H1 (cell line): Measurements from ENCODE around the gene GJD2. TPM values are rescaled to one million over a fixed set of nuclear protein-coding genes. Genes with fewer than 3 reads are reported as not detected.

ENCODE experiments used
- CTCF ChIA-PET: fragments of 300-600 bp; sonication (Branson Sonifier 250); formaldehyde crosslinking; loops from one replicate; lab custom pipeline; 2021; ENCODE audit not compliant: partially characterized antibody; lab: Charles Lee
- POLR2A ChIA-PET: fragments of 300-600 bp; sonication (Branson Sonifier 250); formaldehyde crosslinking; loops from one replicate; lab custom pipeline; 2021; ENCODE audit warnings: inconsistent platforms; ENCODE audit not compliant: partially characterized antibody; lab: Charles Lee
- DNase-seq, 2 experiments: peaks; one replicate each; pipeline versions ENCODE4 v3.0.0 to v3.0.0-alpha.2; 2010 to 2022; ENCODE audit warnings: low spot score in 2 of 2, low read depth in 1 of 2, mixed read lengths in 1 of 2
- FAIRE-seq: peaks from 2 replicates; lab custom pipeline; 2011; peaks lifted over from hg19 to GRCh38; lab: Jason Lieb, UNC
- H2AFZ ChIP-seq: 2 replicates; pipeline ENCODE4 v1.8.1; 2012; ENCODE audit warnings: low read length, inconsistent platforms
- H2AK5ac ChIP-seq: 2 replicates; pipeline ENCODE4 v1.6.1; 2013; ENCODE audit warnings: low read depth, low read length
- H2BK120ac ChIP-seq: replicated peaks from 2 replicates; pipeline ENCODE3; 2013; ENCODE audit warnings: low read depth, low read length, inconsistent platforms
- H2BK12ac ChIP-seq: 2 replicates; pipeline ENCODE4 v1.6.1; 2013; ENCODE audit warnings: low read depth, low read length
- H2BK15ac ChIP-seq: 2 replicates; pipeline ENCODE4 v1.6.1; 2013; ENCODE audit warnings: low read length
- H2BK20ac ChIP-seq: 2 replicates; pipeline ENCODE4 v1.6.1; 2013; ENCODE audit warnings: low read length
- H2BK5ac ChIP-seq: 2 replicates; pipeline ENCODE4 v1.6.1; 2013; ENCODE audit warnings: low read depth, low read length
- H3K14ac ChIP-seq: 2 replicates; pipeline ENCODE4 v1.6.1; 2013; ENCODE audit warnings: inconsistent platforms; ENCODE audit not compliant: insufficient read length
- H3K18ac ChIP-seq: 2 replicates; pipeline ENCODE4 v1.6.1; 2013; ENCODE audit warnings: low read length; ENCODE audit errors: extremely low read depth
- H3K23ac ChIP-seq: 2 replicates; pipeline ENCODE4 v1.6.1; 2013; ENCODE audit warnings: inconsistent platforms; ENCODE audit not compliant: insufficient read length
- H3K23me2 ChIP-seq: 2 replicates; pipeline ENCODE4 v1.6.1; 2013; ENCODE audit warnings: low read depth, low read length
- H3K27ac ChIP-seq: 2 replicates; pipeline ENCODE4 v1.6.1; 2011; ENCODE audit warnings: low read depth, low read length, inconsistent platforms
- H3K27me3 ChIP-seq, 4 experiments: replicated peaks in 1 of 4; 1 replicate in 1 of 4; 2 replicates in 3 of 4; pipeline versions ENCODE4 v1.6.1 to v1.8.1; 2011 to 2013; ENCODE audit warnings: low read length in 3 of 4, mild to moderate bottlenecking in 3 of 4, inconsistent platforms in 2 of 4, mixed read lengths in 2 of 4, moderate library complexity in 1 of 4; ENCODE audit not compliant: control insufficient read depth in 3 of 4, insufficient read depth in 3 of 4; ENCODE audit errors: extremely low read depth in 1 of 4
- H3K36me3 ChIP-seq, 4 experiments: 2 replicates each; pipeline versions ENCODE4 v1.6.1 to v1.8.1; 2011 to 2013; ENCODE audit warnings: mild to moderate bottlenecking in 4 of 4, low read length in 3 of 4, moderate library complexity in 2 of 4, control low read depth in 1 of 4, inconsistent platforms in 1 of 4; ENCODE audit not compliant: insufficient read depth in 4 of 4, control insufficient read depth in 2 of 4
- H3K4ac ChIP-seq: replicated peaks from 2 replicates; pipeline ENCODE3; 2013; ENCODE audit warnings: low read length, low read depth, mixed read lengths, inconsistent platforms; ENCODE audit not compliant: insufficient read length
- H3K4me1 ChIP-seq, 4 experiments: replicated peaks in 1 of 4; 1 replicate in 1 of 4; 2 replicates in 3 of 4; pipeline versions ENCODE4 v1.6.1 to v1.8.1; 2011 to 2013; ENCODE audit warnings: low read length in 3 of 4, inconsistent platforms in 2 of 4, mixed read lengths in 1 of 4; ENCODE audit not compliant: insufficient read depth in 4 of 4, control insufficient read depth in 3 of 4
- H3K4me2 ChIP-seq, 2 experiments: 2 replicates each; pipeline versions ENCODE4 v1.6.1 to v1.8.1; 2011 to 2013; ENCODE audit warnings: low read depth in 2 of 2, low read length in 2 of 2, control low read depth in 1 of 2, inconsistent platforms in 1 of 2, mild to moderate bottlenecking in 1 of 2; ENCODE audit not compliant: insufficient read depth in 1 of 2
- H3K4me3 ChIP-seq, 4 experiments: fragments of 200-600, 300-600 bp in 1 of 4; sonication (generic), shearing (Covaris generic), sonication (Bioruptor Twin) in 1 of 4; 2 replicates each; pipeline versions ENCODE4 v1.5.1 to v1.8.1; 2011 to 2016; ENCODE audit warnings: low read length in 4 of 4, low read depth in 3 of 4, control low read depth in 2 of 4, inconsistent platforms in 2 of 4, mild to moderate bottlenecking in 2 of 4, mixed read lengths in 1 of 4, moderate library complexity in 1 of 4; ENCODE audit not compliant: insufficient read depth in 2 of 4; ENCODE audit errors: extremely low read depth in 1 of 4
- H3K56ac ChIP-seq: replicated peaks from 2 replicates; pipeline ENCODE3; 2013; ENCODE audit warnings: low read depth, mild to moderate bottlenecking, mixed read lengths, low read length, inconsistent platforms; ENCODE audit not compliant: insufficient read length
- H3K79me1 ChIP-seq: 2 replicates; pipeline ENCODE4 v1.6.1; 2013; ENCODE audit warnings: low read depth, low read length, control low read depth
- H3K79me2 ChIP-seq, 2 experiments: 2 replicates each; pipeline versions ENCODE4 v1.6.1 to v1.8.1; 2012 to 2013; ENCODE audit warnings: low read length in 2 of 2, mild to moderate bottlenecking in 2 of 2, inconsistent platforms in 1 of 2; ENCODE audit not compliant: insufficient read depth in 2 of 2, control insufficient read depth in 1 of 2
- H3K9ac ChIP-seq, 4 experiments: replicated peaks in 1 of 4; 1 replicate in 1 of 4; 2 replicates in 3 of 4; pipeline versions ENCODE4 v1.6.1 to v1.8.1; 2011 to 2013; ENCODE audit warnings: low read depth in 3 of 4, low read length in 3 of 4, control low read depth in 2 of 4, mild to moderate bottlenecking in 2 of 4, moderate library complexity in 2 of 4, inconsistent platforms in 1 of 4; ENCODE audit errors: extremely low read depth in 1 of 4
- H3K9me3 ChIP-seq, 2 experiments: 2 replicates each; pipeline versions ENCODE4 v1.6.1 to v1.8.1; 2012 to 2013; ENCODE audit warnings: mild to moderate bottlenecking in 2 of 2, moderate library complexity in 2 of 2, control low read depth in 1 of 2, inconsistent platforms in 1 of 2, low read depth in 1 of 2, low read length in 1 of 2, mixed read lengths in 1 of 2; ENCODE audit not compliant: insufficient read depth in 2 of 2
- H4K20me1 ChIP-seq, 2 experiments: replicated peaks in 1 of 2; 2 replicates each; pipeline versions ENCODE3 to v1.8.1; 2011 to 2013; ENCODE audit warnings: inconsistent platforms in 2 of 2, low read length in 2 of 2, mild to moderate bottlenecking in 1 of 2; ENCODE audit not compliant: insufficient read depth in 2 of 2, control insufficient read depth in 1 of 2
- H4K5ac ChIP-seq: 2 replicates; pipeline ENCODE4 v1.6.1; 2013; ENCODE audit warnings: low read length, low read depth, mixed read lengths, inconsistent platforms; ENCODE audit not compliant: insufficient read length
- H4K8ac ChIP-seq: 2 replicates; pipeline ENCODE4 v1.8.0; 2013; ENCODE audit warnings: mild to moderate bottlenecking, moderate library complexity, low read length, inconsistent platforms; ENCODE audit not compliant: insufficient read depth; ENCODE audit errors: extremely low read depth
- H4K91ac ChIP-seq: replicated peaks from 2 replicates; pipeline ENCODE3; 2013; ENCODE audit warnings: low read length, mixed read lengths, inconsistent platforms; ENCODE audit not compliant: insufficient read length
- BRCA1 ChIP-seq: IDR thresholded peaks from 2 replicates; pipeline ENCODE4 v1.6.1; 2012; ENCODE audit warnings: low read depth, low read length, improper control_type of control experiment
- CBX8 ChIP-seq: fragments of 300-800, 300-1000 bp; sonication (generic); IDR thresholded peaks from 2 replicates; pipeline ENCODE4 v1.7.1; 2016; ENCODE audit warnings: low read depth, low read length, borderline replicate concordance
- EZH2 ChIP-seq: fragments of 200-600 bp; sonication (generic); IDR thresholded peaks from 2 replicates; pipeline ENCODE4 v1.7.1; 2012; ENCODE audit warnings: low read depth, mild to moderate bottlenecking, moderate library complexity, low read length, inconsistent platforms; ENCODE audit not compliant: severe bottlenecking
- MAFK ChIP-seq: IDR thresholded peaks from 2 replicates; pipeline ENCODE4 v1.6.1; 2012; ENCODE audit warnings: low read depth, mild to moderate bottlenecking, improper control_type of control experiment, low read length
- POLR2A ChIP-seq, 2 experiments: IDR thresholded peaks; 1 replicate in 1 of 2; 2 replicates in 1 of 2; pipeline ENCODE4 v1.6.1; 2011; ENCODE audit warnings: low read depth in 2 of 2, low read length in 2 of 2, mild to moderate bottlenecking in 2 of 2; ENCODE audit errors: control extremely low read depth in 1 of 2
- RNF2 ChIP-seq: fragments of 200-900, 300-1000 bp; sonication (generic); IDR thresholded peaks from 2 replicates; pipeline ENCODE4 v1.7.1; 2016; ENCODE audit warnings: borderline replicate concordance, low read depth, mild to moderate bottlenecking, antibody characterized with exemption, low read length; ENCODE audit not compliant: poor library complexity, severe bottlenecking; ENCODE audit errors: missing control alignments
- SAP30 ChIP-seq: fragments of 300-600 bp; sonication (generic); IDR thresholded peaks from 2 replicates; pipeline ENCODE4 v1.7.1; 2012; ENCODE audit warnings: low read length, moderate library complexity, mild to moderate bottlenecking, inconsistent platforms; ENCODE audit not compliant: insufficient read depth, insufficient replicate concordance
- SIN3A ChIP-seq, 2 experiments: IDR thresholded peaks in 1 of 2; conservative IDR thresholded peaks in 1 of 2; 2 replicates each; pipeline ENCODE4 v1.6.1; 2011 to 2012; ENCODE audit warnings: low read length in 2 of 2, improper control_type of control experiment in 1 of 2, low read depth in 1 of 2, mild to moderate bottlenecking in 1 of 2
- SUZ12 ChIP-seq: fragments of 200-600 bp; sonication (generic); IDR thresholded peaks from 2 replicates; pipeline ENCODE4 v1.6.1; 2012; ENCODE audit warnings: mild to moderate bottlenecking, inconsistent platforms, low read length, moderate library complexity, mixed read lengths
- TAF7 ChIP-seq: optimal IDR thresholded peaks from 2 replicates; pipeline ENCODE3; 2011; ENCODE audit warnings: low read depth, mild to moderate bottlenecking, inconsistent platforms, low read length, moderate library complexity, borderline replicate concordance
- TBP ChIP-seq: IDR thresholded peaks from 2 replicates; pipeline ENCODE4 v1.6.1; 2011; ENCODE audit warnings: low read depth, low read length, improper control_type of control experiment
- WGBS, 2 experiments: shearing (Covaris generic) in 1 of 2; methylation state at CpG; one replicate each; pipeline versions ENCODE4 v1.1.6 to v1.1.7; 2013 to 2015; ENCODE audit warnings: low lambda C conversion rate in 2 of 2, mixed read lengths in 2 of 2, inconsistent platforms in 1 of 2, low coverage in 1 of 2, missing lambda C conversion rate in 1 of 2; ENCODE audit not compliant: insufficient replicate concordance in 2 of 2, insufficient coverage in 1 of 2, insufficient read length in 1 of 2; ENCODE audit errors: extremely low coverage in 1 of 2, missing lambda C conversion rate in 1 of 2; 5-methylcytosine and 5-hydroxymethylcytosine counted together
- polyA plus RNA-seq, 7 experiments: library from polyadenylated mRNA; depleted of rRNA in 3 of 7; stranded (reverse) in 5 of 7; unstranded in 2 of 7; fragments of >200 nt in 5 of 7; fragments of 200-250 nt in 2 of 7; gene quantifications; 1 replicate in 5 of 7; 2 replicates in 1 of 7; 4 replicates in 1 of 7; pipeline versions ENCODE4 v1.2.1 to v1.2.3, GENCODE V29; 2011 to 2013; ENCODE audit warnings: missing spikeins in 2 of 7, mixed read lengths in 2 of 7
- total RNA-seq: library from RNA; stranded (reverse); fragmentation: NEBNext Ultra II Directional; extraction: Animal tissue kit (Norgen Biotek cat#: 25700); gene quantifications from 2 replicates; pipeline ENCODE4 v1.2.1, GENCODE V29; 2021
- TF ChIP-seq, protein P1 (sequence below): IDR thresholded peaks from 2 replicates; pipeline ENCODE4 v1.6.1; 2012; ENCODE audit warnings: low read length, inconsistent platforms

Gene GJD2
- total and polyA plus RNA-seq, 2 of the 8 experiments (the other 6 are each of a cell fraction or from before 2014, with no cell fraction given) = 0.39 to 0.54 TPM

DNA sequence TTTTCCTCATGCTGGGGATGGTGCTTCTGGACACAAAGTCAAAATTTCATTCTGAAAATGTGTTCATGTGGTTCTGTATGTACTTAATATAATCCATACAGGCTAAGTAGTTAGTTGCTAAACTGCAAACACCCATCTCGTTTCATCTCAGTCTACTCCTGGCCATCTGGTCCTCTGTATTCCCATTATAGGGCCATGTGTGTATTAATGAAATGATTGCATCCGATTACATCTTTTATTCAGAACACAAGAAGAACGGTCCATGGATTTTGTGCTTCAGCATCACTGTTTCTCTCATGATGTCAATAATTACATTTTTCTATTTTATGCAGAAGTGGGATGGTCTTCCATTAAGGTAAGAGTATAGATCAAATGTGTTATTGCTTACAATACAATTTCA lies 6.1 kb upstream of the GJD2 start:
- CTCF ChIA-PET = no interaction called here
- H3K27ac ChIP-seq = no peak overlapping the region
- no peak overlapping the region for H3K23ac ChIP-seq
- no peak overlapping the region for H4K91ac ChIP-seq
- H2AFZ ChIP-seq = no peak overlapping the region
- no peak overlapping the region for H3K14ac ChIP-seq
- 77% methylated on average over 3 of the region's 3 CpGs; no CpG with 5 or more reads in 1 of the 2 experiments for WGBS, 2 experiments
- H3K9me3 ChIP-seq = no peaks in the 10 kb centered on the region
- no peak overlapping the region for H3K56ac ChIP-seq
- no peak overlapping the region for H2AK5ac ChIP-seq
- H3K4me2 ChIP-seq = no peak overlapping the region
- H3K27me3 ChIP-seq = peaks cover 4 to 13% (median 6%) of the 10 kb centered on the region in 4 experiments
- H3K36me3 ChIP-seq = no peaks in the 10 kb centered on the region
- FAIRE-seq (no peak), DNase-seq (no peak)
- H2BK5ac ChIP-seq = no peak overlapping the region
- H3K79me1 ChIP-seq = no peaks in the 10 kb centered on the region
- H2BK12ac ChIP-seq = no peak overlapping the region
- H3K4ac ChIP-seq = no peak overlapping the region
- no peak overlapping the region for H3K18ac ChIP-seq
- no peak overlapping the region for H2BK20ac ChIP-seq
- no peaks in the 10 kb centered on the region for H3K23me2 ChIP-seq
- H4K5ac ChIP-seq = no peak overlapping the region
- peaks cover 0 to 5% (median 0%) of the 10 kb centered on the region in 4 experiments; a peak in 1 of 7 replicates for H3K4me1 ChIP-seq
- POLR2A ChIA-PET = no interaction called here
- H2BK15ac ChIP-seq = no peak overlapping the region
- H3K79me2 ChIP-seq = no peaks in the 10 kb centered on the region
- H3K9ac ChIP-seq = no peak overlapping the region
- H4K20me1 ChIP-seq = no peaks in the 10 kb centered on the region
- H3K4me3 ChIP-seq = no peak overlapping the region
- H2BK120ac ChIP-seq = no peak overlapping the region
- no peak overlapping the region for H4K8ac ChIP-seq
- TF ChIP-seq POLR2A (IDR thresholded peaks at IDR 0.05; ENCODE audit: control extremely low read depth in 1 of 2, low read depth in 2 of 2, low read length in 2 of 2) (no peak), CBX8 (no peak), BRCA1 (no peak), RNF2 (no peak), SIN3A (conservative IDR thresholded peaks at IDR 0.05 in 1 of 2, IDR thresholded peaks at IDR 0.05 in 1 of 2; ENCODE audit: low read depth in 1 of 2, low read length in 2 of 2) (no peak), TAF7 (no peak), EZH2 (no peak), SUZ12 (no peak), SAP30 (no peak), MAFK (no peak), TBP (no peak)
- TF ChIP-seq, protein P1, sequence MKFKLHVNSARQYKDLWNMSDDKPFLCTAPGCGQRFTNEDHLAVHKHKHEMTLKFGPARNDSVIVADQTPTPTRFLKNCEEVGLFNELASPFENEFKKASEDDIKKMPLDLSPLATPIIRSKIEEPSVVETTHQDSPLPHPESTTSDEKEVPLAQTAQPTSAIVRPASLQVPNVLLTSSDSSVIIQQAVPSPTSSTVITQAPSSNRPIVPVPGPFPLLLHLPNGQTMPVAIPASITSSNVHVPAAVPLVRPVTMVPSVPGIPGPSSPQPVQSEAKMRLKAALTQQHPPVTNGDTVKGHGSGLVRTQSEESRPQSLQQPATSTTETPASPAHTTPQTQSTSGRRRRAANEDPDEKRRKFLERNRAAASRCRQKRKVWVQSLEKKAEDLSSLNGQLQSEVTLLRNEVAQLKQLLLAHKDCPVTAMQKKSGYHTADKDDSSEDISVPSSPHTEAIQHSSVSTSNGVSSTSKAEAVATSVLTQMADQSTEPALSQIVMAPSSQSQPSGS = no peak
